ENCODE results near the gene SLC25A18.

Gene SLC25A18

DNA sequence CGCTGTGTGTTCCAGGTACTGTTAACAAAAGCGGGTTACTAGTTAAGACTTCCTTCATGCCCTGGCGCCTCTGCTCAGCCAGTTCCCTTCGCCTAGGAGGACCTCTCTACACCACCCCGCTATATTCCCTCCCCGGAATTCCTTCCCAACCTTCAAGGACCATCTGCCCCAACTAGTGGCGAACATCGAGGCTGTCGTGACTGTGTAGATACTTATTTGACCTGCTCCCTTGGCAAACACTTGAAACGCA, 74.8 kb downstream of the SLC25A18 start:
- TF ChIP-seq POLR2AphosphoS5 (IDR thresholded peaks at IDR 0.05; ENCODE audit: low read depth, low read length) (no peak), PAX5 (IDR thresholded peaks at IDR 0.05; ENCODE audit: insufficient read depth, low read length, severe bottlenecking) (no peak), POLR2A (IDR thresholded peaks at IDR 0.05; ENCODE audit: low read depth, low read length) (no peak), POU2F2 (IDR thresholded peaks at IDR 0.05; ENCODE audit: low read depth, low read length) (no peak), SPI1 (IDR thresholded peaks at IDR 0.05; ENCODE audit: low read depth, low read length) (no peak), TAF1 (IDR thresholded peaks at IDR 0.05; ENCODE audit: low read depth, low read length) (no peak)
- DNase-seq (ENCODE audit: insufficient read length, low spot score) (peak; percentile 16), FAIRE-seq (no peak)

GRCh38 chr22:17638432-17639246, 75.3 kb downstream of the SLC25A18 start, which contains the start of gene BCL2L13:
Gene BCL2L13 (plus strand): TSS chr22:17638757. CDS start chr22:17655712, 16,955 bp downstream.
- DNase-seq (ENCODE audit: insufficient read length, low spot score) (peak; percentile 89), FAIRE-seq (peak; percentile 95)
- TF ChIP-seq PAX5 (IDR thresholded peaks at IDR 0.05; ENCODE audit: insufficient read depth, low read length, severe bottlenecking) (no peak), TAF1 (IDR thresholded peaks at IDR 0.05; ENCODE audit: low read depth, low read length) (peak; percentile 92), POLR2A (IDR thresholded peaks at IDR 0.05; ENCODE audit: low read depth, low read length) (peak; percentile 81), POU2F2 (IDR thresholded peaks at IDR 0.05; ENCODE audit: low read depth, low read length) (no peak; the same call in none of the 2 replicates), POLR2AphosphoS5 (IDR thresholded peaks at IDR 0.05; ENCODE audit: low read depth, low read length) (peak; percentile 88)

GRCh38 chr22:17639247-17639741, 76.0 kb downstream of the SLC25A18 start:
- FAIRE-seq: peak; percentile 48
- TF ChIP-seq POLR2AphosphoS5 (IDR thresholded peaks at IDR 0.05; ENCODE audit: low read depth, low read length): no peak
- TF ChIP-seq SPI1 (IDR thresholded peaks at IDR 0.05; ENCODE audit: low read depth, low read length): no peak
- TF ChIP-seq POLR2A (IDR thresholded peaks at IDR 0.05; ENCODE audit: low read depth, low read length): peak; percentile 62; the same call in 1 of the 2 replicates
- no peak for TF ChIP-seq PAX5 (IDR thresholded peaks at IDR 0.05; ENCODE audit: insufficient read depth, low read length, severe bottlenecking)
- TF ChIP-seq TAF1 (IDR thresholded peaks at IDR 0.05; ENCODE audit: low read depth, low read length): peak; percentile 42; the same call in 1 of the 2 replicates
- TF ChIP-seq POU2F2 (IDR thresholded peaks at IDR 0.05; ENCODE audit: low read depth, low read length): no peak
- DNase-seq (ENCODE audit: insufficient read length, low spot score): peak; percentile 25

All from GM12891 (cell line).